Mesenchymal stem cell (in vitro differentiated cells and primary cell): ENCODE data around the gene TAMM41.

Experiments used
- DNase-seq: peaks from one replicate; pipeline ENCODE4 v3.0.0-alpha.2; 2013
- H2AFZ ChIP-seq: one replicate; pipeline ENCODE4 v1.6.1; 2013; ENCODE audit warnings: low read depth, mild to moderate bottlenecking, control low read depth, inconsistent platforms, low read length, moderate library complexity
- H2AK5ac ChIP-seq: 2 replicates; pipeline ENCODE4 v1.6.1; 2013; ENCODE audit warnings: low read length, moderate library complexity, mild to moderate bottlenecking, inconsistent platforms; ENCODE audit not compliant: severe bottlenecking
- H2BK120ac ChIP-seq: one replicate; pipeline ENCODE4 v1.6.1; 2013; ENCODE audit warnings: low read depth, mild to moderate bottlenecking, inconsistent platforms, low read length, moderate library complexity
- H2BK12ac ChIP-seq, 2 experiments: one replicate each; pipeline ENCODE4 v1.6.1; 2013; ENCODE audit warnings: inconsistent platforms in 2 of 2, low read length in 2 of 2, mild to moderate bottlenecking in 2 of 2, moderate library complexity in 2 of 2, control low read depth in 1 of 2
- H2BK15ac ChIP-seq: one replicate; pipeline ENCODE4 v1.6.1; 2013; ENCODE audit warnings: mild to moderate bottlenecking, low read depth, inconsistent platforms; ENCODE audit not compliant: poor library complexity, severe bottlenecking
- H2BK5ac ChIP-seq: 2 replicates; pipeline ENCODE4 v1.6.1; 2013; ENCODE audit warnings: low read depth, mild to moderate bottlenecking, low read length, control low read depth, inconsistent platforms; ENCODE audit not compliant: poor library complexity, severe bottlenecking
- H3K14ac ChIP-seq, 2 experiments: one replicate each; pipeline ENCODE4 v1.6.1; 2013; ENCODE audit warnings: inconsistent platforms in 2 of 2, low read length in 2 of 2, control low read depth in 1 of 2, mild to moderate bottlenecking in 1 of 2, moderate library complexity in 1 of 2
- H3K18ac ChIP-seq, 2 experiments: one replicate each; pipeline ENCODE4 v1.6.1; 2013; ENCODE audit warnings: inconsistent platforms in 2 of 2, low read length in 2 of 2, control low read depth in 1 of 2, low read depth in 1 of 2, mild to moderate bottlenecking in 1 of 2
- H3K23ac ChIP-seq, 2 experiments: one replicate each; pipeline ENCODE4 v1.6.1; 2013; ENCODE audit warnings: inconsistent platforms in 2 of 2, low read length in 2 of 2, mild to moderate bottlenecking in 2 of 2, moderate library complexity in 2 of 2, control low read depth in 1 of 2
- H3K27ac ChIP-seq: 2 replicates; pipeline ENCODE4 v1.5.1; 2013; ENCODE audit warnings: mild to moderate bottlenecking, moderate library complexity, low read length, control low read depth, inconsistent platforms; ENCODE audit not compliant: poor library complexity, severe bottlenecking
- H3K27me3 ChIP-seq, 2 experiments: 2 replicates each; pipeline versions ENCODE4 v1.6.1 to v1.7.0; 2013; ENCODE audit warnings: low read length in 2 of 2, mild to moderate bottlenecking in 2 of 2, moderate library complexity in 2 of 2, control low read depth in 1 of 2, inconsistent platforms in 1 of 2; ENCODE audit not compliant: control insufficient read depth in 1 of 2, insufficient read depth in 1 of 2
- H3K36me3 ChIP-seq, 2 experiments: 2 replicates each; pipeline versions ENCODE4 v1.6.1 to v1.7.0; 2013; ENCODE audit warnings: low read length in 2 of 2, control low read depth in 1 of 2, inconsistent platforms in 1 of 2, low read depth in 1 of 2, mild to moderate bottlenecking in 1 of 2; ENCODE audit not compliant: insufficient read depth in 2 of 2, control insufficient read depth in 1 of 2
- H3K4ac ChIP-seq, 2 experiments: one replicate each; pipeline ENCODE4 v1.6.1; 2013; ENCODE audit warnings: inconsistent platforms in 2 of 2, low read length in 2 of 2, mild to moderate bottlenecking in 2 of 2, moderate library complexity in 2 of 2, control low read depth in 1 of 2, low read depth in 1 of 2
- H3K4me1 ChIP-seq: 2 replicates; pipeline ENCODE4 v1.6.1; 2013; ENCODE audit warnings: low read depth, low read length, control low read depth; ENCODE audit not compliant: control insufficient read depth, insufficient read depth
- H3K4me2 ChIP-seq: 2 replicates; pipeline ENCODE4 v1.6.1; 2013; ENCODE audit warnings: low read length, mild to moderate bottlenecking, inconsistent platforms; ENCODE audit not compliant: poor library complexity, severe bottlenecking
- H3K4me3 ChIP-seq, 2 experiments: 2 replicates each; pipeline versions ENCODE4 v1.5.1 to v1.7.0; 2013; ENCODE audit warnings: low read length in 2 of 2, mild to moderate bottlenecking in 2 of 2, control low read depth in 1 of 2, low read depth in 1 of 2; ENCODE audit not compliant: insufficient read depth in 1 of 2
- H3K79me1 ChIP-seq: replicated peaks from 2 replicates; pipeline ENCODE4 v1.6.1; 2013; ENCODE audit warnings: mild to moderate bottlenecking, control low read depth, low read length, inconsistent platforms; ENCODE audit not compliant: poor library complexity, severe bottlenecking
- H3K9ac ChIP-seq: 2 replicates; pipeline ENCODE4 v1.7.0; 2013; ENCODE audit warnings: mild to moderate bottlenecking, low read length, moderate library complexity
- H3K9me3 ChIP-seq: 2 replicates; pipeline ENCODE4 v1.7.0; 2013; ENCODE audit warnings: mild to moderate bottlenecking, low read length; ENCODE audit not compliant: control insufficient read depth
- H4K8ac ChIP-seq: one replicate; pipeline ENCODE4 v1.6.1; 2013; ENCODE audit warnings: inconsistent platforms, mild to moderate bottlenecking, low read length, moderate library complexity
- H4K91ac ChIP-seq: one replicate; pipeline ENCODE4 v1.6.1; 2013; ENCODE audit warnings: mild to moderate bottlenecking, low read length, inconsistent platforms
- WGBS: methylation state at CpG from one replicate; pipeline ENCODE4 v1.1.7; 2013; ENCODE audit warnings: mixed read lengths; 5-methylcytosine and 5-hydroxymethylcytosine counted together

Gene TAMM41

GRCh38 chr3:11780341-11780740, 66.3 kb downstream of the TAMM41 start:
- H4K8ac ChIP-seq, result no peak overlapping the region
- H2AFZ ChIP-seq, result no peak overlapping the region
- H3K4me1 ChIP-seq, result no peaks in the 10 kb centered on the region
- no peak for DNase-seq
- no peak overlapping the region for H2BK120ac ChIP-seq
- no peak overlapping the region for H3K9ac ChIP-seq
- H3K27ac ChIP-seq, result no peak overlapping the region
- peaks cover 3 to 25% of the 10 kb centered on the region in 2 experiments for H3K36me3 ChIP-seq
- H3K14ac ChIP-seq, result no peak overlapping the region
- H2AK5ac ChIP-seq, result no peak overlapping the region
- H3K4me2 ChIP-seq, result no peak overlapping the region
- H2BK15ac ChIP-seq, result no peak overlapping the region
- H3K4me3 ChIP-seq, result no peak overlapping the region
- H3K18ac ChIP-seq, result no peak overlapping the region
- 100% methylated on average over 1 of the region's 1 CpG for WGBS
- no peaks in the 10 kb centered on the region for H3K27me3 ChIP-seq
- no peaks in the 10 kb centered on the region for H3K79me1 ChIP-seq
- H4K91ac ChIP-seq, result no peak overlapping the region
- H2BK12ac ChIP-seq, result no peak overlapping the region
- H3K23ac ChIP-seq, result no peak overlapping the region
- H3K9me3 ChIP-seq, result no peaks in the 10 kb centered on the region
- no peak overlapping the region for H2BK5ac ChIP-seq
- H3K4ac ChIP-seq, result no peak overlapping the region

GRCh38 chr3:11779626-11780025, 67.1 kb downstream of the TAMM41 start:
- H3K27ac ChIP-seq, result no peak overlapping the region
- DNase-seq, result no peak
- no peak overlapping the region for H2AFZ ChIP-seq
- H2BK12ac ChIP-seq, result no peak overlapping the region
- H3K4me3 ChIP-seq, result no peak overlapping the region
- no peak overlapping the region for H2BK15ac ChIP-seq
- no peak overlapping the region for H3K14ac ChIP-seq
- H4K8ac ChIP-seq, result no peak overlapping the region
- H3K9ac ChIP-seq, result no peak overlapping the region
- no peak overlapping the region for H4K91ac ChIP-seq
- no peak overlapping the region for H3K23ac ChIP-seq
- H3K36me3 ChIP-seq, result peaks cover 3 to 22% of the 10 kb centered on the region in 2 experiments
- no peaks in the 10 kb centered on the region for H3K9me3 ChIP-seq
- no peaks in the 10 kb centered on the region for H3K4me1 ChIP-seq
- no peak overlapping the region for H3K18ac ChIP-seq
- H2BK5ac ChIP-seq, result no peak overlapping the region
- 91% methylated on average over 3 of the region's 3 CpGs for WGBS
- no peak overlapping the region for H3K4me2 ChIP-seq
- H3K27me3 ChIP-seq, result no peaks in the 10 kb centered on the region
- H2BK120ac ChIP-seq, result no peak overlapping the region
- no peak overlapping the region for H2AK5ac ChIP-seq
- H3K79me1 ChIP-seq, result no peaks in the 10 kb centered on the region
- no peak overlapping the region for H3K4ac ChIP-seq

- Histone ChIP-seq H3K4me3 (no peak overlapping the region), H3K9me3 (no peaks in the 10 kb centered on the region), H3K27me3 (no peaks in the 10 kb centered on the region), H3K18ac (no peak overlapping the region), H2AFZ (no peak overlapping the region), H3K79me1 (no peaks in the 10 kb centered on the region), H3K36me3 (peaks cover 3 to 17% of the 10 kb centered on the region in 2 experiments), H2AK5ac (no peak overlapping the region), H3K23ac (no peak overlapping the region), H3K4ac (no peak overlapping the region), H2BK15ac (no peak overlapping the region), H3K14ac (no peak overlapping the region), H2BK5ac (no peak overlapping the region), H2BK12ac (no peak overlapping the region), H3K4me2 (no peak overlapping the region), H4K91ac (no peak overlapping the region), H3K27ac (no peak overlapping the region), H4K8ac (no peak overlapping the region), H2BK120ac (no peak overlapping the region), H3K4me1 (no peaks in the 10 kb centered on the region), H3K9ac (no peak overlapping the region)
- DNase-seq, result no peak
- 97% methylated on average over 2 of the region's 2 CpGs for WGBS
Observed at GRCh38 chr3:11778248-11778647, 68.4 kb downstream of the TAMM41 start.

- no peak overlapping the region for H3K4ac ChIP-seq
- no peak overlapping the region for H2BK12ac ChIP-seq
- no peak for DNase-seq
- H3K9me3 ChIP-seq, result no peaks in the 10 kb centered on the region
- no peak overlapping the region for H2BK15ac ChIP-seq
- peaks cover 3 to 17% of the 10 kb centered on the region in 2 experiments for H3K36me3 ChIP-seq
- WGBS, result 96% methylated on average over 8 of the region's 8 CpGs
- H3K27ac ChIP-seq, result no peak overlapping the region
- no peak overlapping the region for H2AK5ac ChIP-seq
- H4K8ac ChIP-seq, result no peak overlapping the region
- no peak overlapping the region for H2AFZ ChIP-seq
- no peak overlapping the region for H3K14ac ChIP-seq
- H3K4me1 ChIP-seq, result no peaks in the 10 kb centered on the region
- H2BK5ac ChIP-seq, result no peak overlapping the region
- no peak overlapping the region for H3K18ac ChIP-seq
- H3K27me3 ChIP-seq, result no peaks in the 10 kb centered on the region
- no peak overlapping the region for H3K9ac ChIP-seq
- H3K4me2 ChIP-seq, result no peak overlapping the region
- no peak overlapping the region for H3K23ac ChIP-seq
- H4K91ac ChIP-seq, result no peak overlapping the region
- H3K79me1 ChIP-seq, result no peaks in the 10 kb centered on the region
- H3K4me3 ChIP-seq, result no peak overlapping the region
- H2BK120ac ChIP-seq, result no peak overlapping the region
Observed at GRCh38 chr3:11776346-11776745, 70.3 kb downstream of the TAMM41 start.
